Stimulated activated CD4-positive, alpha-beta T cell treated with anti-CD3 and anti-CD28 coated beads, Interleukin-2, amount 100 ng/mL, for 48 hours (primary cell): ENCODE measurements around the gene FANCE.
"Not testable (repeated sequence)": the region's sequence is repeated elsewhere in the genome, so short reads cannot be mapped to it uniquely, and the experiment has no call there.

Experiments used
- DNase-seq, 2 donors: peaks; one replicate each; pipeline ENCODE4 v3.0.0-alpha.2; 2020

Gene FANCE

DNA sequence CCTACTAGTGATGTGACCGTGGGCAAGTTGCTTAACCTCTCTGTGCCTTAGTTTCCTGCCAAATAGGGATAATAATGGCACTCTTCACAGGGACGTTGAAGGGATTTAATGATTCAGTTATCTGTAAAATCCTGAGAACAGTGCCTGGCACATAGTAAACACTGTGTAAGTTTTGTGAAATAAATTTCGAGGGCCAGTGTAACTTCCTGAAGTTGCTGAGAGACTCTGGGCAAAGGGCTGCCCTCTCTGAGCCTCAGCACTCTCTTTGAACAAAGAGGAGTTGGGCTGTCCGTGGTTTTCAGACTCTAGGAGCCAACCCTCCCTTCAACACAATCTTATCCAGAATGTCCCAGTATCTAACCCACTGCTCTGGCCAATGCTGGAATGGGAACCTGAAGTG is 47.2 kb downstream of the FANCE start:
- DNase-seq = no peak

DNA sequence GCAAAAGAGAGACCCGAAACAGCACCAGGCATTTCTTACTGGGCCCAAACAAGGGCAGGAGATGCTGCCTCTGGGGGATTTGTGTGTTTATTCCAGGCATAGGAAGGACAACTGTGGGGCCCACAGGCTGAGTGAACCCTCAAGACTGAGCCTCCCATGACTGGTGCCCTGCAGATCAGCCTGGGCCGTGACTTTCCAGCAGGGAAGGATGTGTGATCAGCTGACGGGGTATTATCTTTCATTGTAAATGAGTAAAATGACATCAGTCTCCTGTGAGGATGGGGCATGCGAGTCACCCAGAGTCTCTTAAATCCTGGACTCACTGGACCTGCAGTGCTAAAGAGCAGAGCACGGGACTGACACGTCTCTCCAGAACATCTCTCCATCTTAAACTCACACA is 48.6 kb downstream of the FANCE start:
- DNase-seq = no peak

GRCh38 chr6:35501784-35502183 is 49.6 kb downstream of the FANCE start:
- no peak for DNase-seq

DNA sequence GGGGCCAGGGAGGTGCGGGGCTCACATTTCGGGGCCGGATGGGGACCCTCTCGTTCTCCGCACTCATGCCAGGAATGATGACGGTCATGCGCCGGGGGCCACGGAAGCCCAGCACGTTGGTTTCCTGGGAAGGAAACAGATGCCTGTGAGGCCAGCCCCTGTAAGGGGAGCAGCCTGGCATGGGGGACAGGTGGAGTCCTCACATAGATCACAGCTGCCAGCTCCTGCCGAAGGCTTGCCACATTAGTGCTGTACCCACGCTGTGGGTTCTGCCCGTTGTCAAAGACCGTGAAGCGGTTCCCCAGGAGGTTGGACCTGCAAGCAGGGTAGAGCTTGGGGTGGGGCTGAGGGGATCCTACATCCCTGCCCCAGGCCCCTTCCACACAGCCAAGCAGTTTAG is 51.4 kb downstream of the FANCE start:
- no peak for DNase-seq

DNA sequence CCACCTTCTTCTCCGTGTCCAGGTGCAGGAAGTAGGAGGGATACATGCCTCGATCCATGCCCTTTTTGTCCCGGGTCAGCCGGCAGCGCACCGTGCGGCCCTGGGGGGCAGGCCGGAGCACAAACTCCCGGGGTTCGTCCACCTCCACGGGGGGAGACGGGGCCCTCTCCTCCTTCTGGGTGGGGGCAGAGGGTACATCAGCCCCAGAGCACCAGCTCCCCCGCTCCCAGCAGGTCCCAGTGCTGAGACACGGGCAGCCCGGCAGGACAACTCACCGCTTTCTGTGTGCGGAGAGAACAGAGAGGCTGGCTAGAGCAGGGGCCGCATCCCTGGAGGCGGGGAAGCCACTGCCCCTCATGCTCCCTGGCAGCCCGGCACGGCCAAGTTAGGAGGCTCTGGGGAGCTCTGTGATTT is 53.9 kb downstream of the FANCE start:
- DNase-seq = no peak

- DNase-seq = no peak
These were observed 54.4 kb downstream of the FANCE start for GRCh38 chr6:35506536-35506935.

- no peak for DNase-seq
These were observed 55.1 kb downstream of the FANCE start for GRCh38 chr6:35507221-35507620.

DNA sequence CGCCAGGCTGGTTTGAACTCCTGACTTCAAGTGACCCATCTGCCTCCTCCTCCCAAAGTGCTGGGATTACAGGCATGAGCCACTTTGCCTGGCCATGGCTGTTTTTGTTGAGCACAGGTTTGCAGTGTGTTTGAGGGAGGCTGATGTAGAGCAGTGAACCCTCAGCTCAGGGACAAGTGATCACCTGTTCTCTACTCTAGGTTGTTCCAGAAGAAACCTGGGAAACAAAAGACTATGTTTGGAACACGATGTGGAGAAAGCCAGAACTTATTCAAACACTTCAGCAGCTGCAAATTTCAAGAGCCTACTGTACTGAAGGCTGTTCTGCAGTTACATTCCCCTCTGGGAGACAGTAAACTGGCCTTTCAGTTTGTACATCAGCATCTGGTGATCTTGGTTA is 55.9 kb downstream of the FANCE start:
- DNase-seq = no peak

DNA sequence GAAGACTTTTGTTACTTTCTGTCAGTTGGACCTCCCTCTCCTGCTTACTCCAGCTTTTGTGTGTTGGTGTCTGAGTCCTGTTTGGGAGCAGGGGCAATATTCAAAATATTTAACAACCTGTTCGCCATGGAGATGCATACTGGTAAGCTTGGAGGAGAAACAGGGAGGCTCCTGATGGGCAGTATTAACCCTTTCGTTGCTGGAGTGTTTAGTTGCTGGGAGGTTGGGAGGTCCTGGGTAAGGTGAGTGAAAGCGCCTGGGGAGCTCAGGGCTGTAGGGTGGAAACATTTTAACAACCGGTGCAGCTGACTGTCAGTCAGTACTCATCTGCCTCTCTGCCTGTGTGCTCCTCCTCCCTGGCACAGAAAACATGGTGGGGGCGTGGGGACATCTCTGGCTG is 56.4 kb downstream of the FANCE start:
- no peak for DNase-seq

DNA sequence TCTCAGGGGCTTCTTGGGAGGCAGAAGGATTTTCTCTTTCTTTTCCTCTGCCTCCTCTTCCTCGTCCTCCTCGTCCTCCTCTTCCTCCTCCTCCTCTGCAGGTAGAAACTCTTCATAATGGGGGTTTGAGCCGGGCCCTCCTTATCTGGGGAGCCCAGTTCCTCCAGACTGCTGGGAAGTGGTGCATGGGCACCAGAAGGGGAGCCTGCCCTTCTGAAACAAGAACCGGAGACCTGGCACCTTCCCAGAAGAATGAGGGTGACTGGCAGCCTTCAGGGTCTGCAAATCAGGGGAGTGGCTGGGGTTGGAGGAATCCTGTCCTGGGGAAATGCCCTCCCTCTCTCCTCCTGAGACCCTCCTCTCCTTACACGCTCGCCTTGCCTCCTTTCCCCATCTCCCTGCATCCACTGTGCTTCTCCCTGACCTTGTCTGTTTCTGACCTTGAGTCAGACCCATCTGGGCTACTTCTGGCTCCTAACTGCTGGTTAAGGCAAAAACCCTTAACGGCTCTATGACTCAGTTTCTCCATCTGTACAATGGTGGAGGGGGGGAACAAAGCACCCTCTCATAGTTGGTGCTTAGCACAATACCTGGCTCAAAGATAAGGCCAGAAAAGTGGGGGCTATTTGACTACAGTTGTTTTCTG is 58.9 kb downstream of the FANCE start:
- DNase-seq = no peak

DNA sequence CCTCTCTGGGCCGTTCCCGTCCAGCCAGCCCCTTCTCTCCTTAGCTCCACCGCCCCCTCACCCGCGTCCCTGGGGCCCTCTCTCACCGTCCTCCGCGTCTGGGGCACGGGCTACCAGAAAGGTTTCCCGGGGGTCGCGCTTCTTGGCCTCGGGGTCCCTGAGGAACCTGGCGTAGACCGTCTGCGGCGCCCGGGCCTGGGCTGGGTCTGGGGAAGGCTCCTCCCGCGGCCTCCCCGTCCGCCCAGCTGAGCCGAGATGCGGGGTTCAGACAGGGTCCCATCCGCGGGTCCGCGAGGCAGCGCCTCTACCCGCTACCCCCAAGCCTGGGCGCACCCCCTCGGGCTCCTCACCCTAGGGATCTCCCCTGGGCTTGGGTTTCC is 59.4 kb downstream of the FANCE start:
- no peak for DNase-seq

GRCh38 chr6:35512006-35512405 is 59.9 kb downstream of the FANCE start:
- DNase-seq = no peak

DNA sequence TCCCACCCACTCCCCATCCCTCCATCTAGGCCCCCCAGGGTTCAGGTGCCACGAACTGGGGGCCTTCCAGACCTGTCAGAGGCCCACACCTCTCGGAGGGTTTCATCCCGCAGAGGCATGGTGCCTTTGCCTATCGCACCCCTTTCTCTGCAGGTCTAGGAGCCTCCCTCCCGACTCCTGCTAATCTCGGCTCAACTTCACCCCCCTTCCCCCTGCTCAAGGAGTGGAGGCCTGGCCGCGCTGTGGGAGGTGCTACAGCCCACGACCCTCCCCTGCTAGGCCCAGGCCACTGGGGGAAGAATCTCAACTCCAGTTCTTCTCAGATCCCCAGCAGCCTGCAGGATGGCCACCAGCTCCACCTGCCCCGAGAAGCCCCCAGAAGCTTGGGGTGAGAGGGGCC is 60.6 kb downstream of the FANCE start, which contains the start of gene TULP1:
Gene TULP1, minus strand, starts transcription at position 157 of the 400 bp plus-strand sequence. Its CDS starts 38 bp downstream, at position 119.
- no peak for DNase-seq

GRCh38 chr6:35514587-35514986 is 62.4 kb downstream of the FANCE start:
- DNase-seq = no peak

- DNase-seq = not testable (repeated sequence)
These were observed 63.8 kb downstream of the FANCE start for GRCh38 chr6:35515939-35516338.
